KG1 (cell line): Measurements from ENCODE around the gene LIMCH1.
"Not testable (repeated sequence)": the region's sequence is repeated elsewhere in the genome, so short reads cannot be mapped to it uniquely, and the experiment has no call there.

ENCODE experiments used
- DNase-seq: peaks from one replicate; lab custom pipeline; 2025; lab: John Stamatoyannopoulos, UW

LIMCH1 gene

GRCh38 chr4:41642746-41643145 lies 104.8 kb downstream of the LIMCH1 start:
- DNase-seq: not testable (repeated sequence)

- no peak for DNase-seq
Observed at GRCh38 chr4:41643331-41643730, 105.4 kb downstream of the LIMCH1 start.

- DNase-seq: no peak
Observed at GRCh38 chr4:41644288-41644914, 106.4 kb downstream of the LIMCH1 start.

- no peak for DNase-seq
Observed at GRCh38 chr4:41644915-41645295, 106.9 kb downstream of the LIMCH1 start.

DNA sequence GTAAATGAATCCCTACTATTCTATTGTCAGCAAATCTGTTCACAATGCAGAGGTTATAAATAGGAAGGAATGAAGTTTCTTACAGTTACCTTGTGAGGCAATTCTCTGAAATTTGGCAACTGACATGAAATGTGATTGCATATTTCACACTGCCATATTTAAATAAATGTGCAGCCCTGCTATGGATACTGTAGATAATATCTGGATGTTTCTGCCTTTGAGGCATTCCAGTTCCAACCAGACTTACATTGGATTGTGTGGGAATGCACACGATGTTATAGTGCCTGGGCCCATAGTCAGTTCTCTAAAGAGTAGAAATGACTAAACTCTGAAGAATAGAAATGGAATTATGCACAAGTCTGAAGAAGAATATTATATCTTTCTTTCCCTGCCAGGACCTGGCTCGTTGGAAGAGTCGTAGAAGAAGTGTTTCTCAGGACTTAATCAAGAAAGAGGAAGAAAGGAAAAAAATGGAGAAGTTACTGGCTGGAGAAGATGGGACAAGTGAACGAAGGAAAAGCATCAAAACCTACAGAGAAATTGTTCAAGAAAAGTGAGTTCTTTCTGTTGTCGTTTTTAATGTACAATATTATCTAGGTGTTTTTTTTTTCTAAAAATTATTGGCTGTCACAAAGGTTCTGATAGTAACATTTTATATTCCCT lies 107.9 kb downstream of the LIMCH1 start:
- no peak for DNase-seq

DNA sequence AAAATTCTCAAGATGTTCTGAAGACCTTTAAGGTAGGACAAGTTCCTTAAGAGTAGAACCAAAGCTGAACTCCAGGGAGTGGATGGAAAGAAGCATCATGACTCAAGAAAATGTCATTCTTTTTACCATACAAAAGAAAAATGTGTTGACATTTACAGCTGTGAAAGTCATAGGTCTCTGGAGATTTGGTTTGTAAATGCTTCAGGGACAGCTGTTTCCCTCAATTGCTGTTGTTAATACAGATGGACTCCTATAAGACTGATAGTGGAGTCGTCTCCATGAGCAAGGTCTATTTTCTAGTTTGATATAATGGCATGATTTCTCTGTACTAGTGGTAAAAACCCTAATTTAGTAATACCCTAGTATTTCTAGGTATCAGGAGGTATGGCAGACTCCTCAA lies 108.9 kb downstream of the LIMCH1 start:
- no peak for DNase-seq

GRCh38 chr4:41647383-41647782 lies 109.4 kb downstream of the LIMCH1 start:
- DNase-seq: no peak

DNA sequence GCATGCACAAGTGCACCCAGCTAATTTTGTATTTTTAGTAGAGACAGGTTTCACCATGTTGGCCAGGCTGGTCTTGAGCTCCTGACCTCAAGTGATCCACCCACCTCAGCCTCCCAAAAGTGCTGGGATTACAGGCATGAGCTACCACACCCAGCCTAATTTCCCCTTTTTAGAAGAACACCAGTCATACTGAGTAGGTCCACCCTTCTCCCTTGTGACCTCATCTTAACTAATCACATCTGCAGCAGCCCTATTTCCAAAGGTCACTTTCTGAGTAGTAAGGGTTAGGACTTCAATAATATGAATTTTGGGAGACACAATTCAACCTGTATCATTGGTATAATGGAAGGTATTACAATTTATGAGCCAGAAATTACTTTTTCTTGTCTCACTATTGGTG lies 113.2 kb downstream of the LIMCH1 start:
- not testable (repeated sequence) for DNase-seq

DNA sequence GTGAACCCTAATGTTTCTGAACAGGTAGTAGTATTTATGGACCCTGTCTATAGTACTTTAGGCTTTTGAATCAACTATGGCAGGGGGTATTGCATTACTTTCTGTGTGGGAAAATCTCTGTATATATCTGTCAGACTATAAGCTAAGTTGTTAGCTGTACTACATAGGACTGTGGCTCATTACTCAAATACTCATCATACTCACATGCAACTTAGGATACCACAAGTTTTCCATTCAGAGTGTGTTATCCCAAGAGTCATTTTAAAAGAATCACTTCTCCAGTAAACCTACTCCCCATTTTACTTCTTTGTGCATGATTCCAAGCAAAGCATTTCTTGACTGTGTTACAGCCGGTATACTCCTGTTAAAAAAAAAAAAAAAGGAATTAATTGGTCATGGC lies 115.0 kb downstream of the LIMCH1 start:
- DNase-seq: no peak

DNA sequence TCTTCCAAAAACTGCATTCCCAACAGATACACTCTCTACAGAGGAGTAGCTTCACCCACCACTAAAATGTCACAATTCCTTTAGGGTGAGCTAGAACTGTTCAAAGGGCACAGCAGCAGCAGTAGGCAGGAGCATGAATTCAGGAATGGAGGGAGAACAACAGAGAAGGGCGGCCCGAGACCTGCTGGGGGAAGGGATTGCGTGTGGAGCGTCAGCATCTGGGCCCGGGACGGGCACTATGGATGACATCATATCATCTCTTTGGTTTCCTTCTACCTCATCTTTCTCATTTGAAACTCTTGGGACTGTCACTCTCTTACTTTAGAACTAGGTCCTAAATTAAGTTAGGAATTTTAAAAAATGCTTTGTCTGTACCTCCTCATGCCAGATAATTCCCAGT lies 115.6 kb downstream of the LIMCH1 start:
- no peak for DNase-seq

GRCh38 chr4:41655177-41655576 lies 117.2 kb downstream of the LIMCH1 start:
- DNase-seq: no peak

- DNase-seq: no peak
Observed at GRCh38 chr4:41656106-41656505, 118.1 kb downstream of the LIMCH1 start.

DNA sequence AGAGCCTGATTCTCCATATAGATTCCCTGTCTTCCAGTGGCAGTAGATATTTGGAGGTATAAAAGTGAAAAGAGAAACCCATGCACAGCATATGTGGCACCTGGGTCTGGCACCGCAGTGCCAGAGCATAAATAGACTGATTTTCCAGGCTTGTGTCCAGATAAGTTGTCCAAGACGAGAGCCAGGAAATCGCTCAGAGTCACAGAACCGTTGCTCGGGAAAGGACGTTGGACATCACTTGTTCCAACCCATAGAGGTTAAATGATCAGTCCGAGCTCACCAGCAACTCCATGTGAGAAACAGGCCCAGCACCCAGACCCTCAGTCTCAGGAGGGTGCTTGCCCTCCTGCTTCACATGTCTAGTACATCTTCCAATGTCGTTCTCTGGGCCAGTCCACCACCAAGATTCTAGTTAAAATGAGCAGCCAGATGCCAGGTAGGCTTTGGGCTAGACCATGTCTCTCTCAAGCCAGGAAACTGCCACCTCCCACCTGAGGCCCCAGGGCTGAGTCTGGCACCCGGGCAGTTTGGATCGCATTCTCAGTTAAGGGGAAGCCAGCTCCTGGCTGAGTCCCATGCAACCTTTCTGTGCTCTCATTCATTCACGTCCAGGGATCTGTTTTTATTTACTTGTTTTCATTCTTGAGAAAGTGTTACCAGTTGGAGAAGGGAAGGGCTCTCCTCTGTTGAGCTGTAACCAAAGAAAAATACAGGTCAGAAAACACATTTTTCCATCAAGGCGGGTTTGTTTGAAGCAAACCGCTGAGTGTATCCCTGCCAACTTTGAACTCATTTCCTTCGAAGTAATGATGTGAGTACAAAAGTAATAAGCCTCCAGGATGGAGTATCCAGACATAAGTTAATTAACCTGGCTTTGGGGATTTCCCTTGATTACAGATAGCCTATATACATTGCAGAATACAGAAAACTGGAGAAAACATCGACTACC lies 118.9 kb downstream of the LIMCH1 start:
- DNase-seq: no peak

DNA sequence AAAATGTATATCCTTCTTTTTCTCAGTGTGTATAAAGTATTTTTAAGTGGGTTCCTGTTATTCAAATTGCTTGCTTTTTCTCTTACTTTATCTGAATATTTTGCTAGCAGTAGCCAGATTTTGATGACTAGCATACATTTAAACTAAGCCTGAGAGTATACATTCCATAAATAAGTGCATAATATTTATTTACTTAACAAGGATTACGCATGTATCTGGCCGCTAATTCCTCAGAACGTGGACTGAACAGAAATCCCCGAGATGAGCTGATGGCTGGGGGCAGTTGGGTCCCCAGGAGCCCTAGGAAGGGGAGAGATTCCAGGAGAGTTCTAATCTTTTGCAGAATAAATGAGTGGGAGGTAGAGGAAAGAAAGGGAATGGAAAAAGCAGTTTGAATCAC lies 119.6 kb downstream of the LIMCH1 start:
- DNase-seq: no peak

DNA sequence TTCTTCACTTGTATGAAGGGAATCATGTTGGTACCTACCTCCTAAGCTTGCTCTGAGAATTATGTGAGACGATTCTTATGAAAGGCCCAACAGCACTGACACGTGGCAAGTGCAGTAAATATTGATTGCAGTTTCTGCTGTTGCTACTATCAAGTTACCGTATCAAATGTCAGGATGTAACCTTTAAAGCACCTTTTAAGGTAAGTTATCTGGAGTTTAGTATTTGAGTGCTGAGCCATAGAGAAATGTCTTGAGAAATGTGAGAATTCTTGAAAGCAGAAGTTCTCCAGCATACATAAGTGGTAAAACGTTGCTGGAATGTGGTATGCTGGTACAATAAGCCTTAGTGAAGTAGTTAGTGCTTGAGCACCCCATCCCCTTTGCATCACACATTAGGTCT lies 120.2 kb downstream of the LIMCH1 start:
- no peak for DNase-seq

GRCh38 chr4:41660352-41660751 lies 122.4 kb downstream of the LIMCH1 start:
- no peak for DNase-seq

- peak; percentile 3 for DNase-seq
Observed at GRCh38 chr4:41661442-41662076, 123.6 kb downstream of the LIMCH1 start.

DNA sequence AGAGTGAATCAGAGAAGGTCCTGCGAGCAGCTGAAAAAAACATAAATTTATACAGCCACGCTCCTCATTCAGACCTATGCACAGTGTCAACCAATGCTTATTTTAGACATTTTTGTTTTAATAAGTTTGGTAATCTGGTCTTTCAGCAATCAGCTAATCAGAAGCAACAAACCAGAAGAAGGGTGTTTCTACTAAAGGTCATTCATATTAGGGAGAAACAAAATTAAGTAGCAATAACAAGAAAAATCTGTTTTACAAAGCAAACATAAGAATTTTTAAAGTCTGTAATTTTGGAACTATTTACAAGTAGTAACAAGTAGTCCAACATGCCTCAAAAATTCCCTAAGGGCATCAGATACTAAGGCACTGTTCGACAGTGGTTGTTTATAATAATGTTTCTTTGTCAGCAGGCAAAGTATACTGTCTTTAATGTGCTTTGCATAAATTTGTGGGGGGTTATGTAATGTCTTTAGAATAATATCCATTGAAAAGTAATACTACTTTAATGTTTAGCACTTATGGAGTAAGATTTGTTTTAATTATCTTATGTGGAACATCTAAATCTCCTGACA lies 127.8 kb downstream of the LIMCH1 start:
- no peak for DNase-seq

DNA sequence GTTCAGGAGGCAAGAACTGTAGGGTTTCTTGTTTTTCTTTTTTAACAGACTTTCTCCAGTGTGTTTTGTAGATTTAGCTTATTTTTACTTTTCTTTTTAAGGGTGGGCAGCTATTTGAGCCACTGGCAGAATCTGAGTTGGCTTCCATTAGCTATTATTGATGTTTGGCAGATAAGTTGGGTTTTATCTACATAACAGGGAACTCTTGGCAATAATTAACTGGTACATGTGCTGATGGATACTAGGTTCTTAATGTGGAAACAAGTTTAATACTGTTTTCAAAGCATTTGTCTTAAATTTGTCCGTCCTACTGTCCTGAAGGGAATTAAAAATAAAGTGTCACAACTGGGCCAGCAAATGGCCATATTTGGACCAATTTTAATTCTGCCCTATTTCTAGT lies 130.1 kb downstream of the LIMCH1 start:
- no peak for DNase-seq

DNA sequence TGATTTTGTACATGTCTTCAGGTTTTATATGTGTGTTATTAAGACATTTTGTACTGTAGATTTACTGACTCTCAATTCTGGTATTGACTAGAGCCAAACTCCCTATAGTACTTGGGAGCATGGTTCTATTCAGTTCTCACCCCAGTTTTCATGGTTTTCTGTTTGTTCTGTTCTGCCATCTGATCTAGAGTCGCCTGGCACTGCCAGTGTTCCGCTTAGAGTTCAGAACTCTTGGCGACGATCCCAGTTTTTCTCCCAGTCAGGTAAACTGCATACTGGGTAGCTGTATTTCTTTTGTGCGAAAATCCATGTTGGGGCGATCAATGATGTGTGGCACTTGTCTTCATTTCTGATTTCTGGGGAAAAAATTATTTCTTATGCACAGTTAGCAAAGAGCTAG lies 132.6 kb downstream of the LIMCH1 start:
- no peak for DNase-seq

DNA sequence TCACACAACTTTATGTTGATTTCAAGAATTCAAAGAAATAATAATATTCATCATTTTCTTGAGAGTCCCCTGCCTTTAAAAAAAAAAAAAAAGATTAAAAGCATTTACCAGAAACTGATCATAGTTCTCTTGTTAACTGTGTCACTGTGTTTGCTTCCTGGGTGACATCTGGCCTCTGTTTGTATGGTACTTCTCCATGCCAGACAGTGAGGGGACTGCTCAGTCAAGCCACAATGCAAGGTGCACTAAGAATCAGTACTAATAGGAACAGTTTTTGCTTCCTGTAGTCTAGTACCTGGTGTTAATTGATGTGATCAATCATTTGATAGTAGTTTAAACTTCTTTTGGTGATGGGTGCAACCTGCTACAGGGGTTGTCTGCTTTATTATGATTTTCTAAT lies 133.0 kb downstream of the LIMCH1 start:
- DNase-seq: no peak
